HepG2 (cell line): ENCODE results near the gene SERBP1. TPM values are rescaled to one million over a fixed set of nuclear protein-coding genes. Genes with fewer than 3 reads are reported as not detected.

Source experiments
- ATAC-seq: fragments of 200-7000 bp; cut with Tn5 transposase; 3 replicates; pipeline ENCODE4 v1.9.1; 2020; ENCODE audit warnings: mild to moderate bottlenecking, moderate library complexity
- BruUV-seq: library from RNA; stranded (reverse); fragments of 400-500 nt; replicated peaks from 2 replicates; lab custom pipeline; 2021; lab: Mats Ljungman, UMichigan
- CTCF ChIA-PET: fragments of 300-600 bp; formaldehyde crosslinking; extraction: SDS; loops from one replicate; lab custom pipeline; 2021; ENCODE audit warnings: low total read pairs, inconsistent platforms, low intra/inter-chr PET ratio; lab: Yijun Ruan, JAX
- POLR2A ChIA-PET: fragments of 350-600 bp; sonication (Branson Sonifier 250); formaldehyde crosslinking; loops from one replicate; lab custom pipeline; 2020; ENCODE audit warnings: antibody characterized with exemption, inconsistent platforms; lab: Yijun Ruan, JAX
- DNase-seq: peaks from one replicate; pipeline ENCODE4 v3.0.0-alpha.2; 2015; ENCODE audit warnings: low spot score
- FAIRE-seq: peaks from 3 replicates; lab custom pipeline; 2011; peaks lifted over from hg19 to GRCh38; lab: Jason Lieb, UNC
- H2AFZ ChIP-seq: one replicate; pipeline ENCODE4 v1.6.1; 2011; ENCODE audit warnings: low read length, inconsistent platforms
- H3K27ac ChIP-seq: fragments of 300-600 bp; 3 replicates; pipeline ENCODE4 v1.8.0; 2011; ENCODE audit warnings: mixed run types, mild to moderate bottlenecking, mixed read lengths, low read length, inconsistent platforms; ENCODE audit not compliant: insufficient read depth; ENCODE audit errors: extremely low read length
- H3K27me3 ChIP-seq, 2 experiments: fragments of 200-600 bp in 1 of 2; 2 replicates in 1 of 2; 3 replicates in 1 of 2; pipeline versions ENCODE4 v1.6.0 to v1.8.0; 2011; ENCODE audit warnings: low read length in 2 of 2, mild to moderate bottlenecking in 2 of 2, moderate library complexity in 2 of 2, inconsistent platforms in 1 of 2; ENCODE audit not compliant: insufficient read depth in 2 of 2, control insufficient read depth in 1 of 2
- H3K36me3 ChIP-seq, 2 experiments: fragments of 200-600 bp in 1 of 2; replicated peaks in 1 of 2; 2 replicates in 1 of 2; 3 replicates in 1 of 2; pipeline versions ENCODE4 v1.5.1 to v1.8.0; 2011; ENCODE audit warnings: low read length in 2 of 2, inconsistent platforms in 1 of 2; ENCODE audit not compliant: insufficient read depth in 2 of 2, control insufficient read depth in 1 of 2
- H3K4me1 ChIP-seq: 2 replicates; pipeline ENCODE4 v1.5.1; 2012; ENCODE audit warnings: low read length, inconsistent platforms; ENCODE audit not compliant: insufficient read depth
- H3K4me2 ChIP-seq: 2 replicates; pipeline ENCODE4 v1.6.0; 2011; ENCODE audit warnings: low read depth, low read length, inconsistent platforms
- H3K4me3 ChIP-seq, 3 experiments: fragments of 200-600 bp in 1 of 3; sonication (generic), shearing (Covaris generic) in 1 of 3; replicated peaks in 1 of 3; 2 replicates each; pipeline ENCODE4 v1.5.1; 2011 to 2016; ENCODE audit warnings: low read length in 3 of 3, inconsistent platforms in 2 of 3, low read depth in 2 of 3, mild to moderate bottlenecking in 2 of 3, control low read depth in 1 of 3, mixed read lengths in 1 of 3; ENCODE audit not compliant: insufficient read depth in 1 of 3
- H3K79me2 ChIP-seq: one replicate; pipeline ENCODE4 v1.6.1; 2011; ENCODE audit warnings: low read length, inconsistent platforms; ENCODE audit not compliant: insufficient read depth
- H3K9ac ChIP-seq: 2 replicates; pipeline ENCODE4 v1.6.0; 2011; ENCODE audit warnings: mild to moderate bottlenecking, low read depth, low read length, inconsistent platforms; ENCODE audit not compliant: insufficient read depth
- H3K9me3 ChIP-seq: 2 replicates; pipeline ENCODE4 v1.5.1; 2012; ENCODE audit warnings: mild to moderate bottlenecking, low read length
- H4K20me1 ChIP-seq: 2 replicates; pipeline ENCODE4 v1.6.0; 2011; ENCODE audit warnings: inconsistent platforms, mild to moderate bottlenecking, low read length, moderate library complexity; ENCODE audit not compliant: insufficient read depth
- ASH2L ChIP-seq: fragments of 300-600, 200-600 bp; sonication (generic); IDR thresholded peaks from 2 replicates; pipeline ENCODE4 v1.7.0; 2017; ENCODE audit warnings: low read depth, mild to moderate bottlenecking, moderate library complexity, mixed read lengths, low read length; ENCODE audit not compliant: insufficient read length
- ATF1 ChIP-seq: IDR thresholded peaks from 2 replicates; pipeline ENCODE4 v1.6.1; 2016; ENCODE audit warnings: mild to moderate bottlenecking, control low read depth
- GMEB1 ChIP-seq: sonication (generic); formaldehyde crosslinking; IDR thresholded peaks from 2 replicates; pipeline ENCODE4 v1.5.1; 2020; ENCODE audit warnings: missing genetic modification reagents, mild to moderate bottlenecking, borderline replicate concordance
- HMG20A ChIP-seq: IDR thresholded peaks from 2 replicates; pipeline ENCODE4 v1.6.1; 2016; ENCODE audit warnings: borderline replicate concordance
- KDM5B ChIP-seq: sonication (generic); formaldehyde crosslinking; IDR thresholded peaks from 2 replicates; pipeline ENCODE4 v1.4.0; 2020; ENCODE audit warnings: missing genetic modification reagents, mild to moderate bottlenecking, borderline replicate concordance
- MBD4 ChIP-seq: IDR thresholded peaks from 2 replicates; pipeline ENCODE4 v1.6.1; 2012; ENCODE audit warnings: low read length, inconsistent platforms, borderline replicate concordance
- MTF2 ChIP-seq: sonication (generic); formaldehyde crosslinking; IDR thresholded peaks from 2 replicates; pipeline ENCODE4 v1.5.0; 2020; ENCODE audit warnings: missing genetic modification reagents, borderline replicate concordance
- MXI1 ChIP-seq: IDR thresholded peaks from 3 replicates; pipeline ENCODE4 v1.6.1; 2012; ENCODE audit warnings: low read depth, low read length, inconsistent platforms, borderline replicate concordance
- TSC22D2 ChIP-seq: sonication (generic); formaldehyde crosslinking; IDR thresholded peaks from 2 replicates; pipeline ENCODE4 v1.5.1; 2020; ENCODE audit warnings: missing genetic modification reagents, mild to moderate bottlenecking, borderline replicate concordance
- ZNF280B ChIP-seq: sonication (generic); formaldehyde crosslinking; IDR thresholded peaks from 2 replicates; pipeline ENCODE4 v1.5.0; 2020; ENCODE audit warnings: missing genetic modification reagents, mild to moderate bottlenecking, borderline replicate concordance
- ZNF335 ChIP-seq: sonication (generic); formaldehyde crosslinking; IDR thresholded peaks from 2 replicates; pipeline ENCODE4 v1.4.0; 2020; ENCODE audit warnings: missing genetic modification reagents
- ZNF33B ChIP-seq: sonication (generic); formaldehyde crosslinking; IDR thresholded peaks from 2 replicates; pipeline ENCODE4 v1.5.1; 2020; ENCODE audit warnings: mild to moderate bottlenecking, missing genetic modification reagents
- ZNF546 ChIP-seq: sonication (generic); formaldehyde crosslinking; conservative IDR thresholded peaks from 2 replicates; pipeline ENCODE4 v1.8.1; 2023; ENCODE audit warnings: mild to moderate bottlenecking, missing genetic modification reagents
- ZNF570 ChIP-seq: sonication (generic); formaldehyde crosslinking; IDR thresholded peaks from 2 replicates; pipeline ENCODE4 v1.4.0; 2020; ENCODE audit warnings: mild to moderate bottlenecking, missing genetic modification reagents, borderline replicate concordance
- ZNF598 ChIP-seq: sonication (generic); formaldehyde crosslinking; IDR thresholded peaks from 2 replicates; pipeline ENCODE4 v1.5.1; 2020; ENCODE audit warnings: mild to moderate bottlenecking, missing genetic modification reagents, borderline replicate concordance
- ZNF687 ChIP-seq: sonication (generic); formaldehyde crosslinking; IDR thresholded peaks from 2 replicates; pipeline ENCODE4 v1.5.1; 2020; ENCODE audit warnings: mild to moderate bottlenecking, missing genetic modification reagents, moderate library complexity
- ZNF788 ChIP-seq: sonication (generic); formaldehyde crosslinking; IDR thresholded peaks from 2 replicates; pipeline ENCODE4 v1.5.0; 2020; ENCODE audit warnings: mild to moderate bottlenecking, missing genetic modification reagents, borderline replicate concordance
- ZNF879 ChIP-seq: sonication (generic); formaldehyde crosslinking; IDR thresholded peaks from 2 replicates; pipeline ENCODE4 v1.8.1; 2023; ENCODE audit warnings: missing genetic modification reagents
- ZSCAN29 ChIP-seq: sonication (generic); formaldehyde crosslinking; conservative IDR thresholded peaks from 2 replicates; pipeline ENCODE4 v1.4.0; 2020; ENCODE audit warnings: mild to moderate bottlenecking, missing genetic modification reagents
- WGBS: methylation state at CpG from one replicate; pipeline ENCODE4 v1.1.6; 2017; ENCODE audit warnings: low lambda C conversion rate; 5-methylcytosine and 5-hydroxymethylcytosine counted together
- in situ Hi-C: cut with HindIII; loops from 2 replicates; pipeline ENCODE4 v1.10.0; 2017; ENCODE audit warnings: low pct_unique_long_range_greater_than_20kb; ENCODE audit not compliant: extremely low pct_ligation_motif_present
- intact Hi-C: fragments of 100-400 bp; cut with micrococcal nuclease; formaldehyde crosslinking; loops from one replicate; pipeline ENCODE4 v1.10.0; 2022; ENCODE audit not compliant: unreplicated experiment
- polyA plus RNA-seq, 8 experiments: library from polyadenylated mRNA; depleted of rRNA in 3 of 8; stranded (reverse) in 7 of 8; unstranded in 1 of 8; fragments of >200 nt; fragmentation: Illumina TruSeq in 4 of 8; extraction: Trizol in 4 of 8; gene quantifications; 2 replicates each; pipeline versions ENCODE4 v1.2.1 to v1.2.3, GENCODE V29; 2011 to 2016; ENCODE audit warnings: low read depth in 4 of 8, missing spikeins in 1 of 8, mixed read lengths in 1 of 8; ENCODE audit not compliant: insufficient read depth in 1 of 8
- total RNA-seq, 5 experiments: library from RNA; depleted of rRNA; stranded (reverse); fragments of >200 nt; fragmentation: Illumina TruSeq; extraction: Trizol; gene quantifications; 2 replicates each; pipeline ENCODE4 v1.2.3, GENCODE V29; 2016; ENCODE audit warnings: low read depth in 1 of 5

The SERBP1 gene
- total and polyA plus RNA-seq, 2 of the 13 experiments (the other 11 are each of a cell fraction or from before 2014, with no cell fraction given), result 175 to 281 TPM

- no peaks in the 10 kb centered on the region for H4K20me1 ChIP-seq
- ATAC-seq (no peak), FAIRE-seq (no peak), DNase-seq (no peak)
- BruUV-seq, result no TSS peak
- no peaks in the 10 kb centered on the region for H3K9me3 ChIP-seq
- no peak overlapping the region for H2AFZ ChIP-seq
- CTCF ChIA-PET, result no interaction called here
- H3K27ac ChIP-seq, result no peak overlapping the region
- no peak overlapping the region for H3K9ac ChIP-seq
- WGBS, result 31% methylated on average over 2 of the region's 2 CpGs
- H3K79me2 ChIP-seq, result no peaks in the 10 kb centered on the region
- POLR2A ChIA-PET, result no interaction called here
- H3K36me3 ChIP-seq, result no peaks in the 10 kb centered on the region
- H3K4me2 ChIP-seq, result no peak overlapping the region
- no peak for TF ChIP-seq ZNF280B (CRISPR knock-in tag)
- TF ChIP-seq ZSCAN29 (CRISPR knock-in tag), result no peak
- TF ChIP-seq ZNF879 (CRISPR knock-in tag), result no peak
- TF ChIP-seq GMEB1 (CRISPR knock-in tag), result no peak
- TF ChIP-seq ZNF33B (CRISPR knock-in tag), result no peak
- no peak for TF ChIP-seq ZNF788 (CRISPR knock-in tag)
- no peak for TF ChIP-seq TSC22D2 (CRISPR knock-in tag)
- TF ChIP-seq ZNF570, result no peak
- no peak for TF ChIP-seq KDM5B (CRISPR knock-in tag)
- no peak for TF ChIP-seq ZNF546 (CRISPR knock-in tag)
- no peak for TF ChIP-seq MTF2 (CRISPR knock-in tag)
- TF ChIP-seq ZNF687, result no peak
- no peak for TF ChIP-seq ZNF598 (CRISPR knock-in tag)
- TF ChIP-seq ASH2L, result no peak
- no peak for TF ChIP-seq ZNF335 (CRISPR knock-in tag)
- TF ChIP-seq ATF1, result no peak
- no peak for TF ChIP-seq MBD4
- no peak for TF ChIP-seq MXI1
- no peak for TF ChIP-seq HMG20A
- in situ Hi-C loops (no loop called here), intact Hi-C loops (no loop called here)
- H3K4me3 ChIP-seq, result no peak overlapping the region
- peaks cover 18% of the 10 kb centered on the region for H3K4me1 ChIP-seq
- H3K27me3 ChIP-seq, result no peaks in the 10 kb centered on the region
Observed at GRCh38 chr1:67371043-67371442, 59.2 kb downstream of the SERBP1 start.
